ENCODE results near the gene MMRN2.
"Not testable (repeated sequence)": the region's sequence is repeated elsewhere in the genome, so short reads cannot be mapped to it uniquely, and the experiment has no call there.

Gene MMRN2

GRCh38 chr10:86956848-86957448 is 467 bp downstream of the MMRN2 start:
- DNase-seq (ENCODE audit: low spot score), result no peak

- no peak for DNase-seq (ENCODE audit: low spot score)
These were observed 1.1 kb downstream of the MMRN2 start for GRCh38 chr10:86956195-86956847.

- DNase-seq (ENCODE audit: low spot score), result no peak
These were observed 1.8 kb downstream of the MMRN2 start for GRCh38 chr10:86955501-86956194.

- DNase-seq (ENCODE audit: low spot score), result no peak
These were observed 2.5 kb downstream of the MMRN2 start for GRCh38 chr10:86954681-86955500.

GRCh38 chr10:86953747-86954680 is 3.4 kb downstream of the MMRN2 start:
- DNase-seq (ENCODE audit: low spot score), result no peak

GRCh38 chr10:86952697-86953096 is 4.7 kb downstream of the MMRN2 start:
- DNase-seq (ENCODE audit: low spot score), result not testable (repeated sequence)

GRCh38 chr10:86952106-86952505 is 5.3 kb downstream of the MMRN2 start:
- DNase-seq (ENCODE audit: low spot score), result no peak

- DNase-seq (ENCODE audit: low spot score), result no peak
These were observed 6.1 kb downstream of the MMRN2 start for GRCh38 chr10:86951184-86951761.

GRCh38 chr10:86950349-86950748 is 7.1 kb downstream of the MMRN2 start:
- DNase-seq (ENCODE audit: low spot score), result no peak

GRCh38 chr10:86947806-86948205 is 9.6 kb downstream of the MMRN2 start:
- DNase-seq (ENCODE audit: low spot score), result not testable (repeated sequence)

GRCh38 chr10:86946213-86947155 is 10.9 kb downstream of the MMRN2 start:
- DNase-seq (ENCODE audit: low spot score), result no peak

- DNase-seq (ENCODE audit: low spot score), result no peak
These were observed 11.8 kb downstream of the MMRN2 start for GRCh38 chr10:86945361-86946212.

GRCh38 chr10:86944907-86945306 is 12.5 kb downstream of the MMRN2 start:
- DNase-seq (ENCODE audit: low spot score), result no peak

GRCh38 chr10:86944471-86944870 is 12.9 kb downstream of the MMRN2 start:
- DNase-seq (ENCODE audit: low spot score), result no peak

- no peak for DNase-seq (ENCODE audit: low spot score)
These were observed 13.4 kb downstream of the MMRN2 start for GRCh38 chr10:86944031-86944419.

GRCh38 chr10:86943316-86944030 is 13.9 kb downstream of the MMRN2 start:
- no peak for DNase-seq (ENCODE audit: low spot score)

- DNase-seq (ENCODE audit: low spot score), result no peak
These were observed 14.7 kb downstream of the MMRN2 start for GRCh38 chr10:86942441-86943315.

Measured in pons (tissue), 1 donor.